HepG2 (cell line): ENCODE results near the gene C12orf60. TPM values are rescaled to one million over a fixed set of nuclear protein-coding genes. Genes with fewer than 3 reads are reported as not detected.

Source experiments
- BORCS8-MEF2B ChIP-seq: sonication (generic); formaldehyde crosslinking; IDR thresholded peaks from 2 replicates; pipeline ENCODE4 v1.8.0; 2022; ENCODE audit warnings: mild to moderate bottlenecking, missing genetic modification reagents
- FOXJ3 ChIP-seq: sonication (generic); formaldehyde crosslinking; IDR thresholded peaks from 2 replicates; pipeline ENCODE4 v1.4.0; 2020; ENCODE audit warnings: missing genetic modification reagents, mild to moderate bottlenecking, borderline replicate concordance
- HDAC1 ChIP-seq: sonication (generic); formaldehyde crosslinking; IDR thresholded peaks from 2 replicates; pipeline ENCODE4 v1.5.1; 2020; ENCODE audit warnings: mild to moderate bottlenecking, missing genetic modification reagents
- HNF4A ChIP-seq: sonication (generic); formaldehyde crosslinking; IDR thresholded peaks from 2 replicates; pipeline ENCODE4 v1.4.0; 2020; ENCODE audit warnings: missing genetic modification reagents
- JUN ChIP-seq: sonication (generic); formaldehyde crosslinking; IDR thresholded peaks from 2 replicates; pipeline ENCODE4 v1.4.0; 2020; ENCODE audit warnings: mild to moderate bottlenecking, missing genetic modification reagents
- MED13 ChIP-seq: sonication (generic); formaldehyde crosslinking; IDR thresholded peaks from 2 replicates; pipeline ENCODE4 v1.5.0; 2020; ENCODE audit warnings: missing genetic modification reagents
- SETDB1 ChIP-seq: sonication (generic); formaldehyde crosslinking; IDR thresholded peaks from 2 replicates; pipeline ENCODE4 v1.5.1; 2020; ENCODE audit warnings: missing genetic modification reagents, mild to moderate bottlenecking, borderline replicate concordance
- SP5 ChIP-seq: IDR thresholded peaks from 2 replicates; pipeline ENCODE4 v1.6.1; 2016; ENCODE audit warnings: low read depth, borderline replicate concordance
- TCF7 ChIP-seq: sonication (generic); IDR thresholded peaks from 2 replicates; pipeline ENCODE4 v1.6.1; 2016; ENCODE audit warnings: antibody characterized with exemption, low read depth
- TEAD3 ChIP-seq: optimal IDR thresholded peaks from 2 replicates; pipeline ENCODE3; 2016; ENCODE audit warnings: borderline replicate concordance
- ZNF274 ChIP-seq: sonication (generic); formaldehyde crosslinking; IDR thresholded peaks from 2 replicates; pipeline ENCODE4 v1.5.1; 2020; ENCODE audit warnings: mild to moderate bottlenecking, missing genetic modification reagents
- ZNF354B ChIP-seq: sonication (generic); formaldehyde crosslinking; IDR thresholded peaks from 2 replicates; pipeline ENCODE4 v1.8.0; 2022; ENCODE audit warnings: mild to moderate bottlenecking, missing genetic modification reagents
- ZNF460 ChIP-seq: sonication (generic); formaldehyde crosslinking; IDR thresholded peaks from 2 replicates; pipeline ENCODE4 v1.5.1; 2020; ENCODE audit warnings: missing genetic modification reagents, mild to moderate bottlenecking, borderline replicate concordance
- ZNF510 ChIP-seq: sonication (generic); formaldehyde crosslinking; IDR thresholded peaks from 2 replicates; pipeline ENCODE4 v1.4.0; 2020; ENCODE audit warnings: low read depth, mild to moderate bottlenecking, missing genetic modification reagents
- ZNF747 ChIP-seq: sonication (generic); formaldehyde crosslinking; IDR thresholded peaks from 2 replicates; pipeline ENCODE4 v1.8.1; 2023; ENCODE audit warnings: missing genetic modification reagents, mild to moderate bottlenecking, borderline replicate concordance
- ZSCAN12 ChIP-seq: sonication (generic); formaldehyde crosslinking; IDR thresholded peaks from 2 replicates; pipeline ENCODE4 v1.9.0; 2021; ENCODE audit warnings: mild to moderate bottlenecking, missing genetic modification reagents
- polyA plus RNA-seq, 8 experiments: library from polyadenylated mRNA; depleted of rRNA in 3 of 8; stranded (reverse) in 7 of 8; unstranded in 1 of 8; fragments of >200 nt; fragmentation: Illumina TruSeq in 4 of 8; extraction: Trizol in 4 of 8; gene quantifications; 2 replicates each; pipeline versions ENCODE4 v1.2.1 to v1.2.3, GENCODE V29; 2011 to 2016; ENCODE audit warnings: low read depth in 4 of 8, missing spikeins in 1 of 8, mixed read lengths in 1 of 8; ENCODE audit not compliant: insufficient read depth in 1 of 8
- total RNA-seq, 5 experiments: library from RNA; depleted of rRNA; stranded (reverse); fragments of >200 nt; fragmentation: Illumina TruSeq; extraction: Trizol; gene quantifications; 2 replicates each; pipeline ENCODE4 v1.2.3, GENCODE V29; 2016; ENCODE audit warnings: low read depth in 1 of 5
- TF ChIP-seq, protein P1 (sequence below): sonication (generic); formaldehyde crosslinking; IDR thresholded peaks from 2 replicates; pipeline ENCODE4 v1.4.0; 2020; ENCODE audit warnings: missing genetic modification reagents
- TF ChIP-seq, protein P2 (sequence below): sonication (generic); formaldehyde crosslinking; IDR thresholded peaks from 2 replicates; pipeline ENCODE4 v1.8.1; 2023; ENCODE audit warnings: mild to moderate bottlenecking, missing genetic modification reagents
- TF ChIP-seq, protein P3 (sequence below): sonication (generic); formaldehyde crosslinking; IDR thresholded peaks from 2 replicates; pipeline ENCODE4 v1.4.0; 2020; ENCODE audit warnings: mild to moderate bottlenecking, low read depth, missing genetic modification reagents
- TF ChIP-seq, protein P4 (sequence below): sonication (generic); formaldehyde crosslinking; IDR thresholded peaks from 2 replicates; pipeline ENCODE4 v1.8.0; 2023; ENCODE audit warnings: mild to moderate bottlenecking, missing genetic modification reagents
- TF ChIP-seq, protein P5 (sequence below): IDR thresholded peaks from 2 replicates; pipeline ENCODE4 v1.6.1; 2016; ENCODE audit warnings: missing biosample characterization, missing genetic modification reagents, low read depth
- TF ChIP-seq, protein P6 (sequence below): sonication (generic); formaldehyde crosslinking; IDR thresholded peaks from 2 replicates; pipeline ENCODE4 v1.8.0; 2022; ENCODE audit warnings: mild to moderate bottlenecking, missing genetic modification reagents; ENCODE audit not compliant: insufficient replicate concordance

The C12orf60 gene
- total and polyA plus RNA-seq, 2 of the 13 experiments (the other 11 are each of a cell fraction or from before 2014, with no cell fraction given), result 0.55 to 1.4 TPM

DNA sequence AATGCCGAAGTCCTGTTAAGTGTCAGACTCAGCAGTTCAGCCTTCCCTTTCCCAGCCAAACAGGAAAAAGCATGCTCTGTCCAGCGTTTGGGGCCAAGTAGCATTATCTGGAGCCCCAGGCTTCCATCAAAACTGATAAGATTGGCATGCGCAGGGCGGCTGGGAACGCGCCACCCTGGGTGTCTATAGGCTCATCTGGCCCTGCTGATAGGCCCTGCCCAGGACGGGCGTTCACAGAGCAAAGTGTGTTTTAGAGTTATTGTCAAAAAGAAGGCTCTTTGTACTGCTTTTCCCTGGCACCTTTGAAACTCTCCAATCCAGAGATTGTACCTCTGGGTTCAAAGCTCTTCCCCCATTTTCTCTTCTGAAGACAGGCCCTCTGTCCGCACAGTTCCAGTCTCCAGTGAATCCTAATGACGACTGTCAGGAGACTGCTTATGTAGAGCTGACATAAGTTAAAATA, 40.0 kb downstream of the C12orf60 start, which contains the start of gene ART4 (continued):
- TF ChIP-seq, protein P1, sequence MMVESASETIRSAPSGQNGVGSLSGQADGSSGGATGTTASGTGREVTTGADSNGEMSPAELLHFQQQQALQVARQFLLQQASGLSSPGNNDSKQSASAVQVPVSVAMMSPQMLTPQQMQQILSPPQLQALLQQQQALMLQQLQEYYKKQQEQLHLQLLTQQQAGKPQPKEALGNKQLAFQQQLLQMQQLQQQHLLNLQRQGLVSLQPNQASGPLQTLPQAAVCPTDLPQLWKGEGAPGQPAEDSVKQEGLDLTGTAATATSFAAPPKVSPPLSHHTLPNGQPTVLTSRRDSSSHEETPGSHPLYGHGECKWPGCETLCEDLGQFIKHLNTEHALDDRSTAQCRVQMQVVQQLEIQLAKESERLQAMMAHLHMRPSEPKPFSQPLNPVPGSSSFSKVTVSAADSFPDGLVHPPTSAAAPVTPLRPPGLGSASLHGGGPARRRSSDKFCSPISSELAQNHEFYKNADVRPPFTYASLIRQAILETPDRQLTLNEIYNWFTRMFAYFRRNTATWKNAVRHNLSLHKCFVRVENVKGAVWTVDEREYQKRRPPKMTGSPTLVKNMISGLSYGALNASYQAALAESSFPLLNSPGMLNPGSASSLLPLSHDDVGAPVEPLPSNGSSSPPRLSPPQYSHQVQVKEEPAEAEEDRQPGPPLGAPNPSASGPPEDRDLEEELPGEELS (CRISPR knock-in tag), result peak; percentile 62; the same call in 1 of the 2 replicates
- TF ChIP-seq, protein P2, sequence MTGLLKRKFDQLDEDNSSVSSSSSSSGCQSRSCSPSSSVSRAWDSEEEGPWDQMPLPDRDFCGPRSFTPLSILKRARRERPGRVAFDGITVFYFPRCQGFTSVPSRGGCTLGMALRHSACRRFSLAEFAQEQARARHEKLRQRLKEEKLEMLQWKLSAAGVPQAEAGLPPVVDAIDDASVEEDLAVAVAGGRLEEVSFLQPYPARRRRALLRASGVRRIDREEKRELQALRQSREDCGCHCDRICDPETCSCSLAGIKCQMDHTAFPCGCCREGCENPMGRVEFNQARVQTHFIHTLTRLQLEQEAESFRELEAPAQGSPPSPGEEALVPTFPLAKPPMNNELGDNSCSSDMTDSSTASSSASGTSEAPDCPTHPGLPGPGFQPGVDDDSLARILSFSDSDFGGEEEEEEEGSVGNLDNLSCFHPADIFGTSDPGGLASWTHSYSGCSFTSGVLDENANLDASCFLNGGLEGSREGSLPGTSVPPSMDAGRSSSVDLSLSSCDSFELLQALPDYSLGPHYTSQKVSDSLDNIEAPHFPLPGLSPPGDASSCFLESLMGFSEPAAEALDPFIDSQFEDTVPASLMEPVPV, result 0 out of 2 replicates have a peak, but pooled peaks have one; percentile 46
- TF ChIP-seq, protein P3, sequence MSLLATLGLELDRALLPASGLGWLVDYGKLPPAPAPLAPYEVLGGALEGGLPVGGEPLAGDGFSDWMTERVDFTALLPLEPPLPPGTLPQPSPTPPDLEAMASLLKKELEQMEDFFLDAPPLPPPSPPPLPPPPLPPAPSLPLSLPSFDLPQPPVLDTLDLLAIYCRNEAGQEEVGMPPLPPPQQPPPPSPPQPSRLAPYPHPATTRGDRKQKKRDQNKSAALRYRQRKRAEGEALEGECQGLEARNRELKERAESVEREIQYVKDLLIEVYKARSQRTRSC (CRISPR knock-in tag), result no peak
- TF ChIP-seq SP5 (CRISPR knock-in tag) (no peak), HNF4A (CRISPR knock-in tag) (peak; percentile 76), ZNF274 (CRISPR knock-in tag) (no peak), ZNF747 (CRISPR knock-in tag) (no peak), MED13 (CRISPR knock-in tag) (no peak), ZNF510 (no peak), FOXJ3 (CRISPR knock-in tag) (peak; percentile 61; the same call in 1 of the 2 replicates), TEAD3 (CRISPR knock-in tag) (peak; percentile 73), ZNF354B (CRISPR knock-in tag) (no peak), JUN (CRISPR knock-in tag) (no peak), ZNF460 (no peak), SETDB1 (no peak), BORCS8-MEF2B (peak; percentile 51; the same call in 1 of the 2 replicates), TCF7 (peak; percentile 32; the same call in 1 of the 2 replicates), ZSCAN12 (no peak; the same call in 1 of the 2 replicates), HDAC1 (CRISPR knock-in tag) (peak; percentile 51; the same call in 1 of the 2 replicates)
- TF ChIP-seq, protein P4, sequence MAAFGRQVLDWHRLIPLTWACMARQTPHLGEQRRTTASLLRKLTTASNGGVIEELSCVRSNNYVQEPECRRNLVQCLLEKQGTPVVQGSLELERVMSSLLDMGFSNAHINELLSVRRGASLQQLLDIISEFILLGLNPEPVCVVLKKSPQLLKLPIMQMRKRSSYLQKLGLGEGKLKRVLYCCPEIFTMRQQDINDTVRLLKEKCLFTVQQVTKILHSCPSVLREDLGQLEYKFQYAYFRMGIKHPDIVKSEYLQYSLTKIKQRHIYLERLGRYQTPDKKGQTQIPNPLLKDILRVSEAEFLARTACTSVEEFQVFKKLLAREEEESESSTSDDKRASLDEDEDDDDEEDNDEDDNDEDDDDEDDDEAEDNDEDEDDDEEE, result no peak
- TF ChIP-seq, protein P5, sequence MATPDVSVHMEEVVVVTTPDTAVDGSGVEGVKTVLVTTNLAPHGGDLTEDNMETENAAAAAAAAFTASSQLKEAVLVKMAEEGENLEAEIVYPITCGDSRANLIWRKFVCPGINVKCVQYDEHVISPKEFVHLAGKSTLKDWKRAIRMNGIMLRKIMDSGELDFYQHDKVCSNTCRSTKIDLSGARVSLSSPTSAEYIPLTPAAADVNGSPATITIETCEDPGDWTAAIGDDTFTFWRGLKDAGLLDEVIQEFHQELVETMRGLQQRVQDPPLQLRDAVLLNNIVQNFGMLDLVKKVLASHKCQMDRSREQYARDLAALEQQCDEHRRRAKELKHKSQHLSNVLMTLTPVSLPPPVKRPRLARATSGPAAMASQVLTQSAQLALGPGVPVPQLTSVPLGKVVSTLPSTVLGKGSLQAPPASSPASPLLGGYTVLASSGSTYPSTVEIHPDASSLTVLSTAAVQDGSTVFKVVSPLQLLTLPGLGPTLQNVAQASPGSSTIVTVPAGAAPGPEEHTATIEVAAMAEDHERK (CRISPR knock-in tag), result no peak
- TF ChIP-seq, protein P6, sequence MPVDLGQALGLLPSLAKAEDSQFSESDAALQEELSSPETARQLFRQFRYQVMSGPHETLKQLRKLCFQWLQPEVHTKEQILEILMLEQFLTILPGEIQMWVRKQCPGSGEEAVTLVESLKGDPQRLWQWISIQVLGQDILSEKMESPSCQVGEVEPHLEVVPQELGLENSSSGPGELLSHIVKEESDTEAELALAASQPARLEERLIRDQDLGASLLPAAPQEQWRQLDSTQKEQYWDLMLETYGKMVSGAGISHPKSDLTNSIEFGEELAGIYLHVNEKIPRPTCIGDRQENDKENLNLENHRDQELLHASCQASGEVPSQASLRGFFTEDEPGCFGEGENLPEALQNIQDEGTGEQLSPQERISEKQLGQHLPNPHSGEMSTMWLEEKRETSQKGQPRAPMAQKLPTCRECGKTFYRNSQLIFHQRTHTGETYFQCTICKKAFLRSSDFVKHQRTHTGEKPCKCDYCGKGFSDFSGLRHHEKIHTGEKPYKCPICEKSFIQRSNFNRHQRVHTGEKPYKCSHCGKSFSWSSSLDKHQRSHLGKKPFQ (CRISPR knock-in tag), result no peak
